GM21576 (cell line): Measurements from ENCODE around the gene NFASC.

Experiments
- ATAC-seq: cut with Tn5 transposase; IDR thresholded peaks from one replicate; pipeline ENCODE4 v1.9.1; 2021; ENCODE audit warnings: mild to moderate bottlenecking, moderate library complexity; ENCODE audit not compliant: unreplicated experiment

NFASC gene

GRCh38 chr1:205032508-205032907 lies 161.8 kb downstream of the NFASC start:
- no peak for ATAC-seq

GRCh38 chr1:205037539-205037938 lies 166.9 kb downstream of the NFASC start:
- no peak for ATAC-seq

- ATAC-seq, result no peak
Observed at GRCh38 chr1:205038132-205038786, 167.6 kb downstream of the NFASC start.

DNA sequence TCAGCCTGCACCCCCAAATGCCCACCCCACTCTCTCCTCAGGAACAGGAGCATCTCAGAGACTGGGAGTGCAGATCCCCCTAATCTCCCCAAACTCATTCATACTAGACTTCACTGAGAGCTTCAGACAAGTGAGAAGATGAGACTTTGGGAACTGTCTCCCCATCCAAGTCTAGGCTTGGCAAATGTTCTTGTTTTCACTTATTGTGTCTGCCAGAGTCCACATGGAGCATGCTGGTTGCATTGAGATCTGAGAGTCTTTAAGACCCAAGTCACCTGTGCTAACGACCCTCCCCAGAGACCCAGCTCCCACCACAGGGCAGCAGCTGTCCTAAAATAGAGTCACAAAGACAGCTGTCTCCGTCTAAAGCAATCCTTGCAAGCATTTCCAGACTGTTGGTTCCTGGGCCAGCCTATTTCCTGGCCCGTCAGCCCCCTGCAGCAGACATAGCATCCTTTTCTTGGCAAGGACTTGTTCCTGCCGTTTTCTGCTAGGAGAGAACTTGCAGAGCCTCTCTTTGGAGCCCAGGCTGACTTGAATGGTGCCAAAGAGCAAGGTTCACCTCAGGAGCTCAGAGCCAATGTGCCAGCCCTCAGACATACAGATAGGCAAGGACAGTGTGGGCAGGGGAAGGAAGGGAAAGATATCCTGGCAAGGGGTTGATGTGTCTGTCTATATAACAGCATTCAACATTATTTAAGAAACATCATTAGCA lies 170.5 kb downstream of the NFASC start:
- no peak for ATAC-seq

DNA sequence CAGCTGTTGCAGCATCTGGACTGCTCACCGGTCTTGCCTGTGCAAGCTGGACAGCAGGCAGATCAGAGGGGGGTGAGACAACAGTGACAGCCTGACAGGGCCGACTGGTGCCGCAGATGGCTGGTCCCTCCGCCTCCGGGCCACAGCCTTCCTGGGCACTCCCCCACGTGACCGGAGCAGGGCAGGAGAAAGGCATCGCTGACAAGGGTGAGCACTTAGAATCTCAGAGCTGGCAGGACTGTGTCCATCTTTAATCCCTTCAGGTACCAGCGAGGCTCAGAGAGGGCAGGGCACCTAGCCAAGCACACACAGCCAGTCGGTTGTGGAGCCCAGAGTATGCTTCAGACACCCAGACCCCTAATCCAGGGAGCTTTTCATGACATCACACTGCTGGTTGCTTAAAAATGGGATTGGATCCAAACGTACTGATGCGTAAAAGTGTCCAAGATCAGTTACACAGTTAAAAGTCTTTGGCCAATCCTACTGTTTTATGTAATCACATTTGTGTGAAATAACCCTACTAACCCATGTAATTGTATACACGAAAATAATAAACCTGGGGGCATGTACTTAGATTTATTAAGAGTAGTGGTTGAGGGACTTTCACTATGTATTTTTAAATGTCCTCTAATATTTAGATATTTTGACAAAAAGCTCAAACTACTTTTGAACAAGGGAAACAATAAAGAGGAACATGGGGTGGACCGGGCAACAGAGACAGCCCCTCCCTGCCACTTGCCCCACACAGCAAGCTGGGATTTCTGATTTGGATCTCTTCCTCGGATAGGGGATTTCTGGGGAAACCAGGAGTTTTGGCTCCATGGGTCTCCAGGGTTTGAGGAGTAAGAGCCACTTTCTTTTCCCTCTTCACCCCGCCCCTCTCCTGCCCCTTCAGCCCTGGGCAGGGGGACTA lies 171.6 kb downstream of the NFASC start:
- no peak for ATAC-seq

- ATAC-seq, result no peak
Observed at GRCh38 chr1:205042911-205043806, 172.5 kb downstream of the NFASC start, which contains the start of gene CNTN2. Gene CNTN2, plus strand, starts transcription at chr1:205043212. Its CDS starts 9,974 bp downstream, at chr1:205053186.

DNA sequence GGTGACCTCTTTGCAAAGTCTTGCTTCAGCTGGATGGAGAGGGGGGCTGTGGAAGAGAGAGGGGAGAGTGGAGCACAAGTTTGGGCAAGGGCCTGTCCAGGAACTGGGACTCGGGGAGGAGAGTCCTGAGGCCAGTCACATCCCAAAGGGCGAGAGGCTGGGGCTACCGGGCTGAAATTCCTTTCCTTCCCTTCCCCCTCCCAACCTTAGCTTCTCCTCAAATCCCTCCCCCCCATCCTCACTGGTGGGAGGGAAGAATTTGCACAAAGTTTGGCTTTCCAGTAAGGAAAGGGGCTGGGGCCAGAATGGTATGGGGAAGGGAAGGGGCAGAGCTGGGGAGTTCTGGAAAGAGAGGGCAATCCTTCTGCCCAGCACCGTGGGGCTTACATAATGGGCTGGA lies 173.2 kb downstream of the NFASC start:
- no peak for ATAC-seq

DNA sequence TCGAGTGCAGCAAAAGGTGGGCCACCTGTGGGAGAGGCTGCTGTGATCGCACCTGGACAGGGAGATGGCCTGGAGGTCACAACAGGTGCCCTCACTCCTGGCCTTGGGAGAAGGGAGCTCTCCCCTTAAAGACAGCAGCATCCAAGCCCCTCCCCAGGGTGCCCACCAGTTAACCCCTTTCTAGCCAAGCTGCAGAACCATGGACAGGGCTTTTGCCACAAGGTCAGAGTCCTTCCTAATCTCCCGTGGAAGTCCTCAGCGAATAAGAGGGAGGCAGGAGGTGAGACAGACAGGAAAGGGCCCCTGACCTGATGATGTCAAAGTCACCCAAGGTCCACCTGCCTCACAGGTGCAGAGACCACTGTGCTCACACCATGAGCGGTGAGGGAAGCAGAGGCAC lies 174.1 kb downstream of the NFASC start:
- no peak for ATAC-seq

- ATAC-seq, result no peak
Observed at GRCh38 chr1:205045146-205045545, 174.5 kb downstream of the NFASC start.

DNA sequence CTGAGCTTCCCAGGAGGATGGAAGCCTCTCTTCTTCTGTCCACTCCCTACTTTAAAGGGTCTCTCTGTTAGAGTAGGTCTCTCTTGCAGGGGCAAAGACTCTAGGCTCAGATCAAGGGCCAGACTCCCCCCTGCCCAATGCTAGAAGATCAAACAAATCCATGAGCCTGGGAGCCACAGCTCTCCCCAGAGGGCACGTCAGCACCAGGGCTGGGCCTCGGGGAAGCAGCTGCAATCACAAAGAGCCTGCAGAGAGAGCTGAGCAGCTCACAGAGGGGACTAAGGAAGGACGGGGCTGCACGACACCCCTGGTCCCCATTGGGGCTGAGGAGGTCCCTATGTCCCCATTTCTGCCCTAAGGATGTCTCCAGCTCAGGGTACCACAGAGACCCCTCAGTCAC lies 176.2 kb downstream of the NFASC start:
- no peak for ATAC-seq

DNA sequence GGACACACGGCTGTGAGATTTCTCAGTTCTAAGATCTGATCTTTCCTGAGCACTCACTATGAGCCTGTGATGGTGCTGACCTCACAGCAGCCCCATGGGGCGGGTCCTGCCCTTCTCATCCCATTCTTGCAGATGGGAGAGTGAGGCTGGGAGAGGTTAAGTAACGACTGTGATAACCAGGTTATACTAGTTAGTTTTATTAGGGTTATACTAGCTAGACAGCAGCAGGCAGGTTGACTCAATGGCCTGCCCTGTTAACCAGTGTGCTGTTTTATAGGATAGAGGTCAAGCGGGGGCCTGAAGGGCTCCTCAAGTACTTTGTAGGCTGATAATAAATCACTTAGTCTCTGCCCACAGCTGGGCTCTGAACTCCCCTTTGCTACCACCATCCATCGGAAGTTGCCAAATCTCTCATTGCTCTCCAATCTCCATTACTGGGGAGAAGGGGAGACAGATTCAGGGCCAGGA lies 177.1 kb downstream of the NFASC start:
- ATAC-seq, result no peak

DNA sequence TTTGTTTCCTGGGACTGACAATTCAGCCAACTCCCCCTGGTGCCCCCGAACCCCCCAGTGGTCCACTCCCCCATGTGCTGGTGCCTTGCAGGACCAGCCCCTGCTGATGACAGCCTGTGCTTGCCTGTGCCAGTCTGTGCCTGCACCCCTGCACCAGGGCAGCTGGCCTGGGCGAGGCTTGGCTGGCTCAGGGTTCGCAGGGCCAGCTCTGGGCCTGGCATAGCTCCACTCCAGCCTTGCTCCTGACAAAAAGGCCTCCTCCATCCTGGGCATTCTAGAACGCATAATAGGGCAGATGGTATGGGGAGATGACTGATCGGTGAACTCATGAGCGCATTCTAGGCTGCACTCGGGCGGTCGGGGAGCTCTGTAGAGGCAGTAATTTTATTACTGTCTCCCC lies 177.7 kb downstream of the NFASC start:
- no peak for ATAC-seq

- ATAC-seq, result no peak
Observed at GRCh38 chr1:205049479-205049878, 178.8 kb downstream of the NFASC start.

GRCh38 chr1:205052690-205053089 lies 182.0 kb downstream of the NFASC start:
- no peak for ATAC-seq

DNA sequence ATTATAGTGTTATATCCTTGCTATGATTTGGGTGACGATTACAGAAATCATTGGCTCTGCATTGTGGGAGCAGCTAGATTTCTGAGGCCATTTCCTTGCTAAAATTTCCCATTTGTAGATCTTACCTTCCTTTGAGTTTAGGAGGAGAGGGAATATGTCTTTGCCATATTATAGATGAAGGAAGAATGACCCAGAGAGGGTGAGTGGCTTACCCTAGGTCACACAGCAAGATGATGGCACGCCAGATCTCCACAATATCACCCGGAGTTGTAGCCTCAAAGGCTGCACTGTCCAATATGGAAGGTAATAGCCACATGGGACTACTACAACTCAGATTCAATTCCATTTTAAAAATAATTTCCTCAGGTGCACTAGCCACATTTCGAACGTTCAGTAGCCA lies 182.6 kb downstream of the NFASC start:
- no peak for ATAC-seq

GRCh38 chr1:205054013-205054412 lies 183.4 kb downstream of the NFASC start:
- no peak for ATAC-seq

GRCh38 chr1:205056188-205056611 lies 185.5 kb downstream of the NFASC start:
- no peak for ATAC-seq

DNA sequence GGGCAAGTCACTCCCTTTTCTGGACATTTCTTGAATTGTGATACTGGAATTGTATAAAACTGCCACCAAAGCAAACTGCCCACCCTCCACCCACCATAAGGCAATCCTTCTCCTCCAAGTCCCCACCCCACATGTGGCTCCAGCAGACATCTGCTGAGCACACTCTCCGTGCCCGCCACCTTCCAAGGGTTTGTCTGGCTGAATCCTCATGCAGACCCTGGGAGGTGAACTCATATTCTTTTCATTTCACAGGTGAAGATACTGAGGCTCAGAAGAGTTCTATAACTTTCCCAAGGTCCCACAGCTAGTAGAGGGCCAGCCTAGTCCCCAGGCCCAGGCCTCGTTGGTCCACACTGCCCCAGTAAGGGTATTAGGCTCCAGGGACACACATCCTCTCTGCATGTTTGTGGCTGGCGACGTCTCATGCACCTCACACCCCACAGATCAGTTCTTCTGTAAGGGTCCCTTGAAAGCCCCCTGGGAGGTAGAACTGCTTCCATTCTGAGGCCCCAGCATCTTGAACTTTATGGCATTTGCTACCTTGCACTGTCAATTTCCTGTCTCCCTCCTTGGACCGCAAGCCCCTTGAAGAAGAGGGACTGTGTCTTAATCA lies 186.4 kb downstream of the NFASC start:
- no peak for ATAC-seq

DNA sequence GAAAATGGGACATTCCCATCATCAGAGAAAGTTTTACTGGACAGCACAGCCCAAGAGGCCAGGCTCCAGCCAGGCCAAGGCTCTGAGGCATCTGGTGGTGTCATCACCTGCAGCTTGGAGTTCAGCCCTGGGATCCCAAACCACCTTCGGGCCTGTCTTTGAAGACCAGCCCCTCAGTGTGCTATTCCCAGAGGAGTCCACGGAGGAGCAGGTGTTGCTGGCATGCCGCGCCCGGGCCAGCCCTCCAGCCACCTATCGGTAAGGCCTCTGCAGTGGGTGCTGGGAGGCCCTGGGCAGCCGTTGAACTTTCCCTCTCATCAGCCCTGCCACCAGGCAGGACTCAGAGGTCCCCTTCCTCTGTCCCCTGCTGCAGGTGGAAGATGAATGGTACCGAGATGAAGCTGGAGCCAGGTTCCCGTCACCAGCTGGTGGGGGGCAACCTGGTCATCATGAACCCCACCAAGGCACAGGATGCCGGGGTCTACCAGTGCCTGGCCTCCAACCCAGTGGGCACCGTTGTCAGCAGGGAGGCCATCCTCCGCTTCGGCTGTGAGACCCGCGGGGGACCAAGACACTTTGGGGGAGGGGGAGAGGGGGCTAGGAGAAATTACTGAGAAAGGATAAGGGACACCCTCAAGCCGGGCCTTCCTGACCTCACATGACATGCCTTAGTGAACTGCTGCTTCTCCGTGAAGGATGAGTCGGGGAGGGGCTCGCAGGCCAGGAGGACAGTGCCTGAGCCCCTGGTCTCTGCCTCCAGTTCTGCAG lies 187.3 kb downstream of the NFASC start:
- ATAC-seq, result no peak
